B cell (primary cell): ENCODE results near the gene CAMTA2.

Source experiments
- EZH2 ChIP-seq: IDR thresholded peaks from 2 replicates; pipeline ENCODE4 v1.6.1; 2012; ENCODE audit warnings: borderline replicate concordance, low read depth, mild to moderate bottlenecking, moderate library complexity, low read length; ENCODE audit not compliant: insufficient read depth, poor library complexity, severe bottlenecking
- TF ChIP-seq, protein P1 (sequence below): fragments of 200-600 bp; IDR thresholded peaks from one replicate; pipeline ENCODE4 v1.8.0; 2022; ENCODE audit warnings: antibody characterized with exemption, mild to moderate bottlenecking

GRCh38 chr17:4934173-4934979, 53.1 kb downstream of the CAMTA2 start:
- TF ChIP-seq, protein P1, sequence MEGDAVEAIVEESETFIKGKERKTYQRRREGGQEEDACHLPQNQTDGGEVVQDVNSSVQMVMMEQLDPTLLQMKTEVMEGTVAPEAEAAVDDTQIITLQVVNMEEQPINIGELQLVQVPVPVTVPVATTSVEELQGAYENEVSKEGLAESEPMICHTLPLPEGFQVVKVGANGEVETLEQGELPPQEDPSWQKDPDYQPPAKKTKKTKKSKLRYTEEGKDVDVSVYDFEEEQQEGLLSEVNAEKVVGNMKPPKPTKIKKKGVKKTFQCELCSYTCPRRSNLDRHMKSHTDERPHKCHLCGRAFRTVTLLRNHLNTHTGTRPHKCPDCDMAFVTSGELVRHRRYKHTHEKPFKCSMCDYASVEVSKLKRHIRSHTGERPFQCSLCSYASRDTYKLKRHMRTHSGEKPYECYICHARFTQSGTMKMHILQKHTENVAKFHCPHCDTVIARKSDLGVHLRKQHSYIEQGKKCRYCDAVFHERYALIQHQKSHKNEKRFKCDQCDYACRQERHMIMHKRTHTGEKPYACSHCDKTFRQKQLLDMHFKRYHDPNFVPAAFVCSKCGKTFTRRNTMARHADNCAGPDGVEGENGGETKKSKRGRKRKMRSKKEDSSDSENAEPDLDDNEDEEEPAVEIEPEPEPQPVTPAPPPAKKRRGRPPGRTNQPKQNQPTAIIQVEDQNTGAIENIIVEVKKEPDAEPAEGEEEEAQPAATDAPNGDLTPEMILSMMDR = no peak
- no peak for TF ChIP-seq EZH2
